Measurements from ENCODE around the gene DNAJC1.
"Not testable (repeated sequence)": the region's sequence is repeated elsewhere in the genome, so short reads cannot be mapped to it uniquely, and the experiment has no call there.

Gene DNAJC1

DNA sequence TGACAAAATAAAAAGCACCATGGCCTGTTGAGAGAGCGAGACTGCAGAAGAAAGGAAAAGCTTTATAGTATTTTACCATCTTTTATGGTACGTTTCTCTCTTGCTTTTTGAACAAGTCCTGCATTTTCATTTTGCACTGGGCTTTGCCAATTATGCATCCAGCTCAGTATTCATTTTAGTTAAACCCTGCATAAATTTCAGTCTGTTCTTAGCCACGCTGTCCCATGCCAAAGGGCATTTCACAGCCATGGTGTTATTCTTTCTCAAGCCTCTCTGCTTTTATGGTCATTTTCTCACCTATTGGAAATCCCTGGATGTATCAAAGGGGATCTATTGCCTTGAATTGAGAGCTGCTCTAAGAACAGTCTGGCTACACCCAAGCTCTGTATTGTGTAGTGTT, 30.8 kb upstream of the DNAJC1 start:
- Histone ChIP-seq H3K4me3 (ENCODE audit: low read depth, low read length, poor library complexity, severe bottlenecking) (no peak overlapping the region), H3F3A (ENCODE audit: insufficient read depth, low read length) (no peaks in the 10 kb centered on the region), H3K9me3 (ENCODE audit: low read length) (no peaks in the 10 kb centered on the region), H3K4me2 (ENCODE audit: low read length) (no peak overlapping the region), H4K20me1 (ENCODE audit: insufficient read depth, low read length) (no peaks in the 10 kb centered on the region), H3K4me1 (ENCODE audit: insufficient read depth, low read length, severe bottlenecking) (no peaks in the 10 kb centered on the region), H3K9me2 (ENCODE audit: low read depth, low read length) (no peaks in the 10 kb centered on the region), H3K27ac (ENCODE audit: low read depth, low read length, poor library complexity, severe bottlenecking) (no peak overlapping the region), H3K27me3 (ENCODE audit: insufficient read depth, low read length) (no peaks in the 10 kb centered on the region; the same call in 1 of the 2 replicates), H2AFZ (ENCODE audit: low read length) (no peak overlapping the region), H3K79me2 (ENCODE audit: insufficient read depth, low read length) (no peaks in the 10 kb centered on the region), H3K36me3 (ENCODE audit: insufficient read depth, low read length) (no peaks in the 10 kb centered on the region), H3K9ac (ENCODE audit: low read length) (no peak overlapping the region)
- TF ChIP-seq, protein P1, sequence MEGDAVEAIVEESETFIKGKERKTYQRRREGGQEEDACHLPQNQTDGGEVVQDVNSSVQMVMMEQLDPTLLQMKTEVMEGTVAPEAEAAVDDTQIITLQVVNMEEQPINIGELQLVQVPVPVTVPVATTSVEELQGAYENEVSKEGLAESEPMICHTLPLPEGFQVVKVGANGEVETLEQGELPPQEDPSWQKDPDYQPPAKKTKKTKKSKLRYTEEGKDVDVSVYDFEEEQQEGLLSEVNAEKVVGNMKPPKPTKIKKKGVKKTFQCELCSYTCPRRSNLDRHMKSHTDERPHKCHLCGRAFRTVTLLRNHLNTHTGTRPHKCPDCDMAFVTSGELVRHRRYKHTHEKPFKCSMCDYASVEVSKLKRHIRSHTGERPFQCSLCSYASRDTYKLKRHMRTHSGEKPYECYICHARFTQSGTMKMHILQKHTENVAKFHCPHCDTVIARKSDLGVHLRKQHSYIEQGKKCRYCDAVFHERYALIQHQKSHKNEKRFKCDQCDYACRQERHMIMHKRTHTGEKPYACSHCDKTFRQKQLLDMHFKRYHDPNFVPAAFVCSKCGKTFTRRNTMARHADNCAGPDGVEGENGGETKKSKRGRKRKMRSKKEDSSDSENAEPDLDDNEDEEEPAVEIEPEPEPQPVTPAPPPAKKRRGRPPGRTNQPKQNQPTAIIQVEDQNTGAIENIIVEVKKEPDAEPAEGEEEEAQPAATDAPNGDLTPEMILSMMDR (IDR thresholded peaks at IDR 0.05; ENCODE audit: low read length), result no peak
- TF ChIP-seq EZH2 (IDR thresholded peaks at IDR 0.05; ENCODE audit: borderline replicate concordance, low read length), result no peak

DNA sequence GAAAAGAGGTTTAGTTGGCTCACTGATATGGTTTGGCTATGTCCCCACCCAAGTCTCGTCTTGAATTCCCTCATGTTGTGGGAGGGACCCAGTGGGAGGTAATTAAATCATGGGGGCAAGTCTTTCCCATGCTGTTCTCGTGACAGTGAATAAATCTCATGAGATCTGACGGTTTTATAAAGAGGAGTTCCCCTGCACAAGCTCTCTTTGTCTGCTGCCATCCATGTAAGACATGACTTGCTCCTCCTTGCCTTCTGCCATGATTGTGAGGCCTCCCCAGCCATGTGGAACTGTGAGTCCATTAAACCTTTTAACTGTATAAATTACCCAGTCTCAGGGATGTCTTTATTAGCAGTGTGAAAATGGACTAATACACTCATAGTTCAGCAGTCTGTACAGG, 28.7 kb upstream of the DNAJC1 start:
- H3K4me3 ChIP-seq (ENCODE audit: low read depth, low read length, poor library complexity, severe bottlenecking); H3K27me3 ChIP-seq (ENCODE audit: insufficient read depth, low read length); H2AFZ ChIP-seq (ENCODE audit: low read length); H3K27ac ChIP-seq (ENCODE audit: low read depth, low read length, poor library complexity, severe bottlenecking); H3K9ac ChIP-seq (ENCODE audit: low read length); H3K9me3 ChIP-seq (ENCODE audit: low read length); H3K4me2 ChIP-seq (ENCODE audit: low read length); H3K4me1 ChIP-seq (ENCODE audit: insufficient read depth, low read length, severe bottlenecking); H3F3A ChIP-seq (ENCODE audit: insufficient read depth, low read length); H3K9me2 ChIP-seq (ENCODE audit: low read depth, low read length); H3K79me2 ChIP-seq (ENCODE audit: insufficient read depth, low read length); H4K20me1 ChIP-seq (ENCODE audit: insufficient read depth, low read length); H3K36me3 ChIP-seq (ENCODE audit: insufficient read depth, low read length): not testable (repeated sequence)

DNA sequence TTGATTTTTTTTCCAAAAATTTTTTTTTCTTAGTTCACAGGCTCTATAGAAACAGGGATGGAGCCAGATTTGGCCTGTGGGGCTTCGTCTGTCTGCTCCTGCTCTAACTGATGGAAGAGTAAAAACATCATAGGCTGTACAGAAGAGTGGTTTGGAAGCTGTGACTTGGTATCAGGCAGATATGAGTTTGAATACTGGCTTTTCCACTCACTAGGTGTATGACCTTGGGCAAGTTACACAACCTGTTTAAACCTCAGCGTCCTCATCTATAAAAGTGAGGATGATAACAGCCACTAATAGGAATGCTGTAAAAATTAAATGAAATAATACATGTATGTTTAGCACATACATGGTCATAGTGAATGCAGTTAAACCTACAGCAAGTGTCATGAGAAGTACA, 26.9 kb upstream of the DNAJC1 start:
- H3F3A ChIP-seq (ENCODE audit: insufficient read depth, low read length), result no peaks in the 10 kb centered on the region
- no peaks in the 10 kb centered on the region for H3K79me2 ChIP-seq (ENCODE audit: insufficient read depth, low read length)
- no peaks in the 10 kb centered on the region for H3K9me2 ChIP-seq (ENCODE audit: low read depth, low read length)
- no peaks in the 10 kb centered on the region; the same call in 1 of the 2 replicates for H3K27me3 ChIP-seq (ENCODE audit: insufficient read depth, low read length)
- H2AFZ ChIP-seq (ENCODE audit: low read length), result no peak overlapping the region
- H3K4me3 ChIP-seq (ENCODE audit: low read depth, low read length, poor library complexity, severe bottlenecking), result no peak overlapping the region
- H3K9me3 ChIP-seq (ENCODE audit: low read length), result no peaks in the 10 kb centered on the region
- H3K9ac ChIP-seq (ENCODE audit: low read length), result no peak overlapping the region
- H4K20me1 ChIP-seq (ENCODE audit: insufficient read depth, low read length), result no peaks in the 10 kb centered on the region
- TF ChIP-seq EZH2 (IDR thresholded peaks at IDR 0.05; ENCODE audit: borderline replicate concordance, low read length), result no peak
- TF ChIP-seq, protein P1 (IDR thresholded peaks at IDR 0.05; ENCODE audit: low read length), result no peak
- H3K4me1 ChIP-seq (ENCODE audit: insufficient read depth, low read length, severe bottlenecking), result no peaks in the 10 kb centered on the region
- H3K4me2 ChIP-seq (ENCODE audit: low read length), result no peak overlapping the region
- no peaks in the 10 kb centered on the region for H3K36me3 ChIP-seq (ENCODE audit: insufficient read depth, low read length)
- H3K27ac ChIP-seq (ENCODE audit: low read depth, low read length, poor library complexity, severe bottlenecking), result no peak overlapping the region

DNA sequence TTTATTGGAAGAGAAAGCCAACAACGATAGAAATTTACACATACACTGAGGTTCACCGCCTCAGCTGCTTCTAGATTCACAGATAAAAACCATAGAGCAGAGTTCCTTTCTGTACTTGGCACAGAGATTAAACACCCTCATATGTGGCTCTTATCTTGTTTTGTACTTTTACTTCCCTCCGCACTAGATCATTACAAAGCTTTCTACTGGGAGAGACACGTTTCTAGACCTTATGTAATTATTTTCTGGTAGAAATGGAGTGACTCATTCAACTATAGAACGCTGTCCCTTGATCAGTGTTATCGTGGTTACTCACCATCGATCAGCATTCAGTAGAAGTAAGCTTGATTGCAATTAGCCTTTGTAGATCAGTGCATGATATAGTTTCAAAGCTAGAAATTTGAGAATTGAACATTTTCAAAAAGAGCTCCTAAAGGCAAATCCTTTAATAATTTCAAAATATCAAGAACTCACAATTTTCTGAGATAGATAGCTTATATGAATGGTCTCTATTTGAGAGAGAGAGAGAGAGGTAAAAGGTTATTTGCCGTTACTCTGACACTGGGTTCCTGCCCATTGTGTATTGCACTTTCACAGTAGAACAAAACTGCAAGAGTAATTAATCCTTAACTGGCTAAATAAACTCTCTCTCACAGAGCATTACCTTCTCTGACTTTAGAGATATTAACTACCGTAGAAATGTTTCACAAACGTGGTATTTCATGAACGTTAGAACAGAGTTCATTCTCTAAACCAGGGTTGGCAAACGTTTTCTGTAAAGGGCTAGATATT, 26.1 kb upstream of the DNAJC1 start:
- Histone ChIP-seq H3K4me3 (ENCODE audit: low read depth, low read length, poor library complexity, severe bottlenecking) (no peak overlapping the region), H3K27me3 (ENCODE audit: insufficient read depth, low read length) (no peaks in the 10 kb centered on the region; the same call in 1 of the 2 replicates), H4K20me1 (ENCODE audit: insufficient read depth, low read length) (no peaks in the 10 kb centered on the region), H3K4me1 (ENCODE audit: insufficient read depth, low read length, severe bottlenecking) (no peaks in the 10 kb centered on the region), H2AFZ (ENCODE audit: low read length) (no peak overlapping the region), H3K9ac (ENCODE audit: low read length) (no peak overlapping the region), H3K79me2 (ENCODE audit: insufficient read depth, low read length) (no peaks in the 10 kb centered on the region), H3K36me3 (ENCODE audit: insufficient read depth, low read length) (no peaks in the 10 kb centered on the region), H3K27ac (ENCODE audit: low read depth, low read length, poor library complexity, severe bottlenecking) (no peak overlapping the region), H3K9me3 (ENCODE audit: low read length) (no peaks in the 10 kb centered on the region), H3K9me2 (ENCODE audit: low read depth, low read length) (no peaks in the 10 kb centered on the region), H3F3A (ENCODE audit: insufficient read depth, low read length) (no peaks in the 10 kb centered on the region), H3K4me2 (ENCODE audit: low read length) (no peak overlapping the region)
- TF ChIP-seq, protein P1 (IDR thresholded peaks at IDR 0.05; ENCODE audit: low read length), result no peak
- TF ChIP-seq EZH2 (IDR thresholded peaks at IDR 0.05; ENCODE audit: borderline replicate concordance, low read length), result no peak
